Thyroid gland (tissue), 4 donors: ENCODE results near the gene LMOD1. TPM values are rescaled to one million over a fixed set of nuclear protein-coding genes. Genes with fewer than 3 reads are reported as not detected.

Source experiments
- DNase-seq, 2 donors: peaks; one replicate each; pipeline ENCODE4 v3.0.0-alpha.2; 2019
- H3K27ac ChIP-seq, 3 donors: fragments of 200-600 bp; sonication (generic); 1 replicate in 2 of 3; 2 replicates in 1 of 3; pipeline ENCODE4 v1.5.1; 2016 to 2019; ENCODE audit warnings: mild to moderate bottlenecking in 1 of 3, moderate library complexity in 1 of 3
- H3K27me3 ChIP-seq: fragments of 200-600 bp; sonication (generic); one replicate; pipeline ENCODE4 v1.5.1; 2019
- H3K36me3 ChIP-seq, 2 donors: fragments of 200-600 bp; sonication (generic); one replicate each; pipeline ENCODE4 v1.5.1; 2016 to 2019
- H3K4me1 ChIP-seq, 2 donors: fragments of 200-600 bp; sonication (generic); one replicate each; pipeline ENCODE4 v1.5.1; 2017 to 2019
- H3K4me3 ChIP-seq, 3 donors: fragments of 200-600 bp; sonication (generic); replicated peaks in 1 of 3; 1 replicate in 2 of 3; 2 replicates in 1 of 3; pipeline ENCODE4 v1.5.1; 2016; ENCODE audit warnings: mild to moderate bottlenecking in 1 of 3
- H3K9me3 ChIP-seq: fragments of 200-600 bp; sonication (generic); one replicate; pipeline ENCODE4 v1.5.1; 2017
- CTCF ChIP-seq, 6 experiments: fragments of 200-600 bp in 3 of 6; fragments of 450-650 bp in 3 of 6; sonication (generic) in 3 of 6; IDR thresholded peaks; one replicate each; pipeline ENCODE4 v1.5.1; 2016 to 2019; ENCODE audit warnings: antibody characterized with exemption in 6 of 6, mild to moderate bottlenecking in 2 of 6, inconsistent platforms in 1 of 6, moderate library complexity in 1 of 6
- POLR2A ChIP-seq, 2 donors: fragments of 450-650 bp; IDR thresholded peaks; one replicate each; pipeline ENCODE4 v1.6.1; 2017; ENCODE audit warnings: antibody characterized with exemption in 2 of 2, mild to moderate bottlenecking in 2 of 2, moderate library complexity in 1 of 2
- WGBS, 2 donors: methylation state at CpG; one replicate each; pipeline ENCODE4 v1.1.5; 2017; 5-methylcytosine and 5-hydroxymethylcytosine counted together
- intact Hi-C: fragments of 100-400 bp; cut with DNase I; formaldehyde crosslinking; loops from one replicate; pipeline ENCODE4 v1.15.1; 2023
- total RNA-seq, 4 donors: library from RNA; depleted of rRNA; stranded (reverse); fragments of >200 nt; gene quantifications; one replicate each; pipeline ENCODE4 v1.2.3, GENCODE V29; 2016

The LMOD1 gene
- total RNA-seq, 4 donors from 2014 or later: 30.6 to 50.0 (median 35.9) TPM

GRCh38 chr1:201899683-201900429 is 46.5 kb downstream of the LMOD1 start:
- H3K36me3 ChIP-seq: no peaks in the 10 kb centered on the region
- DNase-seq: no peak
- no peaks in the 10 kb centered on the region for H3K27me3 ChIP-seq
- no peak overlapping the region for H3K4me3 ChIP-seq
- WGBS, 2 donors: 94 to 95% methylated on average over 20 of the region's 20 CpGs
- H3K4me1 ChIP-seq: peaks cover 53 to 61% of the 10 kb centered on the region in 2 donors
- intact Hi-C loops: loop anchor here (10.0 kb wide), 1 partner anchor 215 kb away; no protein-coding TSS in a partner anchor
- no peaks in the 10 kb centered on the region for H3K9me3 ChIP-seq
- no peak for TF ChIP-seq CTCF (IDR thresholded peaks at IDR 0.05)
- TF ChIP-seq POLR2A (IDR thresholded peaks at IDR 0.05): no peak
- peak overlapping the region; percentile 84 to 96 (median 84) for H3K27ac ChIP-seq

DNA sequence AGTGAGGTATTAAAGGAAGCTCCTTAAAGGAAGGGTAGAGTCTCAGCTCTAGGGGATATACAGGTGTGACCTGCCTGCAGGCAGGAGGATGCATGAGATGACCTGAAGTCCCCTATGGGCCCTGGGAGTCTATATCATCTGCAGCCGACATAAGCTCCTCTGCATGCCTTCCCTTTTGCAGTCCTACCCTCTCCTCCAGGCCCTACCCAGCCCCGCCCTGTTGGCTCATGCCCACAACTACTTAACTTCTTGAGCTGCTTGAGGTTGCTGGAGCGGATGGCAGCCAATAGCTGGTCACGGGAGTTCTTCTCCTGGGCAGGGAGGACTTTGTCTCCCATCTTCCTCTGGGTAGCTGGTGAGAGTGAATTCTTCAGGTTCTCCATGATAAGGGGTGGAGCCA is 47.4 kb downstream of the LMOD1 start:
- Histone ChIP-seq H3K27ac (peak overlapping the region in 2 of 3 donors; percentile 84 to 96), H3K4me3 (no peak overlapping the region), H3K27me3 (no peaks in the 10 kb centered on the region), H3K4me1 (peaks cover 44 to 52% of the 10 kb centered on the region in 2 donors), H3K9me3 (no peaks in the 10 kb centered on the region), H3K36me3 (no peaks in the 10 kb centered on the region)
- 29 to 30% methylated on average over 3 to 4 of the region's 4 CpGs for WGBS, 2 donors
- TF ChIP-seq POLR2A (IDR thresholded peaks at IDR 0.05): peak in 1 of 2 donors; percentile 14
- TF ChIP-seq CTCF (IDR thresholded peaks at IDR 0.05): no peak
- intact Hi-C loops: loop anchor here (10.0 kb wide), 1 partner anchor 216 kb away; no protein-coding TSS in a partner anchor
- peak; percentile 95 to 97 for DNase-seq

DNA sequence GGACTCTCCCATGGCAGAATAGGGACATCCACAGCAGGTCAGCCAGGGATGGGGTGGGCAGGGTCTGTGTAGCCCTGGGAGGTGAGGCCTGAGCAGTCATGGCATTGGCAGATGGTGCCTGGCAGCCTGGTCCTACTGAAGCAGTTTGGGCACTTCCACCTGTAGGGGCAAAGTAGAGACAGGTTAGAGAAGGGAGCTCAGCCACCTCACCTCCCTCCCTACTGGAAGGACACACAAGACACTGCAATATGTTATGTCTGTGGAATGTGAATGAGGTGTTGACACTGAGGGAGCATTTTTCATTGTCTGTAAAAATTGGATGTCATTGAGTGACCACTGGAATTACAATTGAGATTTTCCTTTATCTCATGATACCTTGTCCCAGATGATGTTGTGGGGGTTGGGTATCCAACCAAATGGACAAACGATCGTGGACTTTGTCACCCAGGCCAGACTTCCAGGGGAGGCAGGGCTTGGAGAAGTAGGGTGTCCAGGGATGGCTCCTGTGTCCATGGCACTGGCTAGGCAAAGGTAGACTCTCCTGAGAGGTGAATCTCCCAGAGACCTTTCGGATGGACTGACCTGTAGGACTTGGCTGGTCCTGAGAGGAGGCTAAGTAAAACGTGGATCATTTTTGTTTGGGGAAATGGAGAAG is 48.0 kb downstream of the LMOD1 start:
- H3K36me3 ChIP-seq: no peaks in the 10 kb centered on the region
- H3K4me3 ChIP-seq: no peak overlapping the region
- no peaks in the 10 kb centered on the region for H3K9me3 ChIP-seq
- peaks cover 38 to 46% of the 10 kb centered on the region in 2 donors for H3K4me1 ChIP-seq
- TF ChIP-seq CTCF (IDR thresholded peaks at IDR 0.05): no peak
- TF ChIP-seq POLR2A (IDR thresholded peaks at IDR 0.05): no peak
- WGBS, 2 donors: 80 to 86% methylated on average over 4 of the region's 4 CpGs
- H3K27me3 ChIP-seq: no peaks in the 10 kb centered on the region
- peak overlapping the region in 2 of 3 donors; percentile 84 to 96 for H3K27ac ChIP-seq
- DNase-seq: no peak
- intact Hi-C loops: loop anchor here (10.0 kb wide), 1 partner anchor 216 kb away; no protein-coding TSS in a partner anchor

DNA sequence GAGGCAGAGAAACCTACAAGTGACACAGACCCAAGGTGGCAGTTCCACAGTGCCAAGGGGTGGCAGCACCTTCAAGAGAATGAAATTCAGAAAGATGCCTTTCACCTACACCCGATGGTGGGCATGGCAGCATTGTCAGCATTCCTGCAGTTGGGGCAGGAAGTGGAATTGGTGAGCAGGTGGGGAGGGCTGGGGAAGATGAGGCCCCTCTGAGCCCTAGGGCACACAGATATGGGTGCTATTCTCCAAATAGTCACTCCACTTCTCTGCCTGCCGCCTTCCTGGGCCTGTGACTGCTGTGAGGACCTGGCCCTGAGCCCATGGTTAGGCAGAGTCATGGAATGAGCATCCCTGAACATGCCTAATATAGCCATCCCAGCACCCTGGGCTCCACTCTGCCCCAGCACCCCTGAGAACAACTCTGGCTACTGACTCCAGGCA is 49.4 kb downstream of the LMOD1 start:
- H3K4me1 ChIP-seq: peaks cover 24 to 32% of the 10 kb centered on the region in 2 donors
- H3K36me3 ChIP-seq: no peaks in the 10 kb centered on the region
- H3K9me3 ChIP-seq: no peaks in the 10 kb centered on the region
- TF ChIP-seq CTCF (IDR thresholded peaks at IDR 0.05): peak in 2 of 6 experiments; percentile 11 to 18
- TF ChIP-seq POLR2A (IDR thresholded peaks at IDR 0.05): no peak
- peak; percentile 25 to 32 for DNase-seq
- H3K27me3 ChIP-seq: no peaks in the 10 kb centered on the region
- no peak overlapping the region for H3K4me3 ChIP-seq
- peak overlapping the region in 2 of 3 donors; percentile 31 to 96 for H3K27ac ChIP-seq
- intact Hi-C loops: loop anchor here (10.0 kb wide), 1 partner anchor 218 kb away; no protein-coding TSS in a partner anchor
- WGBS, 2 donors: 50 to 93% methylated on average over 2 of the region's 2 CpGs
